ENCODE results near the gene CRCP. TPM values are rescaled to one million over a fixed set of nuclear protein-coding genes. Genes with fewer than 3 reads are reported as not detected.
A peak's percentile ranks its signal among the peaks of the same experiment; 100 is the strongest.
"Not testable (repeated sequence)": the region's sequence is repeated elsewhere in the genome, so short reads cannot be mapped to it uniquely, and the experiment has no call there.

The CRCP gene
- total RNA-seq (2021) = 36.6 and 42.5 TPM in 2 replicates
- percentile 89 among the genes with signal in this experiment for Bru-seq, nascent RNA
- percentile 98 among the genes with signal in this experiment for BruChase-seq, experiment 1, labeled RNA remaining after a 2-hour chase
- percentile 98 among the genes with signal in this experiment for BruChase-seq, experiment 2, labeled RNA remaining after a 6-hour chase
- long read RNA-seq, partial matches to known transcripts = 0 of 5 reads
- long read RNA-seq, other reads (novel, unspliced or antisense) = 4 of 5 reads

DNA sequence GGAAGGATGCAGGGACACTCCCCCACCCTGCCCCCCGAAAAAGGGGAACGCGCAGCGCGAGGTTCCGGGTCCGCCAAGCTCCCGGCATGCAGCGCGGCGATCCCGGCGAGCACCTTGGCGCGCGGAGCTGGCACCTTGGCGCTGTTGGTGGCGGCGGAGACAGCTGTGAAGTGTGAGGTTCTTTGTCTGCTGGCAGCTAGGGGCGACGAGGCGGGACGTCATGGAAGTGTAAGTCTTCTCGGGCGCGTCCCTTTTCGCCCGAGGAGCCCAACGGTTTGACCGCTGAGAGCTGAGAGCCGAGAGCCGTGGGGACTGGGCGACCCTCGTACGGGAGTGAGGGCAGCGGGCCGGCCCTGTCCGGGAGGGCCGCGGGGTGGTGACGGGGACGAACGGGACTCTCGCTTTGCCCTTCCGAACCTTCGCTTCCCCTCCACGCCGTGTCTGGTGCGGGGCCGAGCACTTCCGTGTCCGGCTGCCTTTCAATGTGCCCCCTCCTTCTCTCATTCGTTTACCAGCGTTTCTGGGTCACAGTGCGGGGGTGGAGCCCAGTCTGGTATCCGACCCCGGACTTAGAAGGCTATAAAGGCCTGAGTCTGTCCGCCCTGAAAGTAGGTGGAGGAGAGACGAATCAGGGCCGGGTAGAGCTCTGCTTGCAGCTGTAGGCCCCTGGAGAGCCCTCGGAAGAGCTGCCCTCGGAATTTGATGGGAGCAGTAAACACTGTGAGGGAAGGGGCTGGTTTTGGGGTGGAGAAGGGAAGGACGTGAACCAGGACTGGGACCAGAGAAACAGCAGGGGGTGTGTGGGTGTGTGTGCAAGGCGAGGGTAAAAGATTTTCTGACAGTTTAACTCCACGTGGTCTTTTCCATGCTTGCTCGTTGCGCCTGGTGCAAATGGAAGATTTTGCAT is at the start of gene CRCP:
CRCP (plus strand) TSS at position 105 of the 907 bp plus-strand sequence; CDS start at position 221, 116 bp downstream.
- intact Hi-C loops (cut with micrococcal nuclease; ENCODE audit: unreplicated experiment) = no loop called here
- TF ChIP-seq EZH2 (IDR thresholded peaks at IDR 0.05; ENCODE audit: borderline replicate concordance, low read depth, low read length, poor library complexity, severe bottlenecking) = no peak
- TF ChIP-seq, protein P1, sequence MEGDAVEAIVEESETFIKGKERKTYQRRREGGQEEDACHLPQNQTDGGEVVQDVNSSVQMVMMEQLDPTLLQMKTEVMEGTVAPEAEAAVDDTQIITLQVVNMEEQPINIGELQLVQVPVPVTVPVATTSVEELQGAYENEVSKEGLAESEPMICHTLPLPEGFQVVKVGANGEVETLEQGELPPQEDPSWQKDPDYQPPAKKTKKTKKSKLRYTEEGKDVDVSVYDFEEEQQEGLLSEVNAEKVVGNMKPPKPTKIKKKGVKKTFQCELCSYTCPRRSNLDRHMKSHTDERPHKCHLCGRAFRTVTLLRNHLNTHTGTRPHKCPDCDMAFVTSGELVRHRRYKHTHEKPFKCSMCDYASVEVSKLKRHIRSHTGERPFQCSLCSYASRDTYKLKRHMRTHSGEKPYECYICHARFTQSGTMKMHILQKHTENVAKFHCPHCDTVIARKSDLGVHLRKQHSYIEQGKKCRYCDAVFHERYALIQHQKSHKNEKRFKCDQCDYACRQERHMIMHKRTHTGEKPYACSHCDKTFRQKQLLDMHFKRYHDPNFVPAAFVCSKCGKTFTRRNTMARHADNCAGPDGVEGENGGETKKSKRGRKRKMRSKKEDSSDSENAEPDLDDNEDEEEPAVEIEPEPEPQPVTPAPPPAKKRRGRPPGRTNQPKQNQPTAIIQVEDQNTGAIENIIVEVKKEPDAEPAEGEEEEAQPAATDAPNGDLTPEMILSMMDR (conservative IDR thresholded peaks at IDR 0.05; ENCODE audit: low read depth, low read length) = no peak
- Histone ChIP-seq H3K36me3 (ENCODE audit: insufficient read depth, low read length, poor library complexity, severe bottlenecking) (peaks cover 4% of the 10 kb centered on the region), H3K4me3 (ENCODE audit: low read depth, low read length, poor library complexity, severe bottlenecking) (peak within 1 kb of the TSS; percentile 72), H3K27me3 (replicated peaks; ENCODE audit: insufficient read depth, low read depth, low read length, poor library complexity) (no peaks in the 10 kb centered on the region), H3K9me3 (ENCODE audit: low read depth, low read length, poor library complexity, severe bottlenecking) (no peaks in the 10 kb centered on the region), H3K27ac (ENCODE audit: low read depth, low read length, poor library complexity, severe bottlenecking) (peak within 1 kb of the TSS; percentile 84), H3K4me1 (ENCODE audit: insufficient read depth, low read length, poor library complexity, severe bottlenecking) (peaks cover 9% of the 10 kb centered on the region)
- POLR2A ChIA-PET (ENCODE audit: low non-redundant PET) = no interaction called here
- BruUV-seq (replicated peaks) = no TSS peak
- CTCF ChIA-PET = no interaction called here
- peak; percentile 82 for DNase-seq (ENCODE audit: low spot score)

DNA sequence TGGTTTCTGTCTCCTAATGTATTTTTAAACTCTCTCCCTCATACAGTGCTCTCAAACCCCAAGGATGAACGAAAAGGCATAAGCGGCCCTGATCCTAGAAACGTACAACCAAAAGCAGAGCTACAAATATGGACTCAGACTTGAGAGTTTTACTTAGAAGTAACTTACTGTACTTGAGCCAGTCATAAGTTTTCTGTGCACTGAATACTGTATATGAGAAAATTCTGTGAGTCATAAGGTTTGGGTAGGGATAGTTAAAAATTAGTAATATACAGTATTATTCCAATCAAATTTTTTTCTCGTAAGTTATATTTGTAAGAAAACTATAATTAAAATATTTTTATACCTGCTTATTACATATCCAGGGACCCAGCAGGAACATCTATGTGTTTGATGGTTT is 44.9 kb upstream of the CRCP start:
- intact Hi-C loops (cut with micrococcal nuclease; ENCODE audit: unreplicated experiment) = no loop called here
- no peaks in the 10 kb centered on the region for H3K4me1 ChIP-seq (ENCODE audit: insufficient read depth, low read length, poor library complexity, severe bottlenecking)
- TF ChIP-seq EZH2 (IDR thresholded peaks at IDR 0.05; ENCODE audit: borderline replicate concordance, low read depth, low read length, poor library complexity, severe bottlenecking) = no peak
- TF ChIP-seq, protein P1 (conservative IDR thresholded peaks at IDR 0.05; ENCODE audit: low read depth, low read length) = no peak
- H3K9me3 ChIP-seq (ENCODE audit: low read depth, low read length, poor library complexity, severe bottlenecking) = no peaks in the 10 kb centered on the region
- H3K27ac ChIP-seq (ENCODE audit: low read depth, low read length, poor library complexity, severe bottlenecking) = no peak overlapping the region
- H3K27me3 ChIP-seq (replicated peaks; ENCODE audit: insufficient read depth, low read depth, low read length, poor library complexity) = no peaks in the 10 kb centered on the region
- H3K36me3 ChIP-seq (ENCODE audit: insufficient read depth, low read length, poor library complexity, severe bottlenecking) = no peaks in the 10 kb centered on the region
- H3K4me3 ChIP-seq (ENCODE audit: low read depth, low read length, poor library complexity, severe bottlenecking) = no peak overlapping the region
- no peak for DNase-seq (ENCODE audit: low spot score)
- POLR2A ChIA-PET (ENCODE audit: low non-redundant PET) = no interaction called here
- no TSS peak for BruUV-seq (replicated peaks)
- CTCF ChIA-PET = no interaction called here

DNA sequence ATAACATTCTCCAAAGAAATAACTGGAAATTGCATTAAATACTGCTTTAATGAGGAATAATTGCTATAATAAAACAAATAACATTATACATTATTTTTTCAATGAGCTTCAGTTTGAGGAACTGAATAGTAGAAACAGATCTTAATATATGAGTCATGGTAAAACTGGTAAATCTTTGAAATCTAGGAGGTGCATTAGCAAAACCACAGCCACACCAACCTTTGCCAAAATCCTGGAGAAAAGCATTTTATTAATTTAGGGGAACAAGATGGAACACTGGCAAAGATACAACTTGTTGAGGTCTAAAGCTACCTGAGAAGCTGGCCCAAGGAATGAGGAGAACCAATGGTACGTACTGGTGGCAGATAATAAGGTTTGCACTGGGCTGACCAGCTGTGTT is 44.4 kb upstream of the CRCP start:
- intact Hi-C loops (cut with micrococcal nuclease; ENCODE audit: unreplicated experiment) = no loop called here
- no TSS peak for BruUV-seq (replicated peaks)

DNA sequence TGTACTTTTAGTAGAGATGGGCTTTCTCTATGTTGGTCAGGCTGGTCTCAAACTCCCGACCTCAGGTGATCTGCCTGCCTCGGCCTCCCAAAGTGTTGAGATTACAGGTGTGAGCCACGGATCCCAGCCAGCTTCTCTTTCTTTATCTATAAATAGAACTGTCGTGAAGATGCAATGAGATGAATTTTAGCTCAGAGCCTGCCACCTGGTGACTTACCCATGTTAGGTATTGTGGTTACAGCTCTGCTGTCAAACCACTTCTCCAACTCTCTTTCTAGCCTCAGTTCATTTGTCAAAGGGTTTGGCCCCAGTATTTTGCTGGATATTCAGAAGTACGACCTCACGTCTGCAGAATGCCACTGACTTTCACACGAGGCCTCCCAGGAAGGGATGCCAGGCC is 42.4 kb upstream of the CRCP start:
- H3K27ac ChIP-seq (ENCODE audit: low read depth, low read length, poor library complexity, severe bottlenecking); H3K27me3 ChIP-seq (replicated peaks; ENCODE audit: insufficient read depth, low read depth, low read length, poor library complexity); CTCF ChIA-PET; H3K4me3 ChIP-seq (ENCODE audit: low read depth, low read length, poor library complexity, severe bottlenecking); H3K36me3 ChIP-seq (ENCODE audit: insufficient read depth, low read length, poor library complexity, severe bottlenecking); POLR2A ChIA-PET (ENCODE audit: low non-redundant PET); H3K4me1 ChIP-seq (ENCODE audit: insufficient read depth, low read length, poor library complexity, severe bottlenecking); BruUV-seq (replicated peaks); intact Hi-C loops (cut with micrococcal nuclease; ENCODE audit: unreplicated experiment); DNase-seq (ENCODE audit: low spot score); H3K9me3 ChIP-seq (ENCODE audit: low read depth, low read length, poor library complexity, severe bottlenecking): not testable (repeated sequence)

More for the DNA sequence above, 44.4 kb upstream of the CRCP start:
- CTCF ChIA-PET = no interaction called here
- Histone ChIP-seq H3K27me3 (replicated peaks; ENCODE audit: insufficient read depth, low read depth, low read length, poor library complexity) (no peaks in the 10 kb centered on the region), H3K4me3 (ENCODE audit: low read depth, low read length, poor library complexity, severe bottlenecking) (no peak overlapping the region), H3K9me3 (ENCODE audit: low read depth, low read length, poor library complexity, severe bottlenecking) (no peaks in the 10 kb centered on the region), H3K36me3 (ENCODE audit: insufficient read depth, low read length, poor library complexity, severe bottlenecking) (no peaks in the 10 kb centered on the region), H3K27ac (ENCODE audit: low read depth, low read length, poor library complexity, severe bottlenecking) (no peak overlapping the region), H3K4me1 (ENCODE audit: insufficient read depth, low read length, poor library complexity, severe bottlenecking) (no peaks in the 10 kb centered on the region)
- TF ChIP-seq, protein P1 (conservative IDR thresholded peaks at IDR 0.05; ENCODE audit: low read depth, low read length) = no peak
- TF ChIP-seq EZH2 (IDR thresholded peaks at IDR 0.05; ENCODE audit: borderline replicate concordance, low read depth, low read length, poor library complexity, severe bottlenecking) = no peak
- no peak for DNase-seq (ENCODE audit: low spot score)
- POLR2A ChIA-PET (ENCODE audit: low non-redundant PET) = no interaction called here

Data from A673 (cell line).